22Rv1 (cell line): Measurements from ENCODE around the gene ZNF582.

ENCODE experiments used
- ZFX ChIP-seq: fragments of 450-650 bp; IDR thresholded peaks from 2 replicates; pipeline ENCODE4 v1.6.1; 2017; ENCODE audit warnings: antibody characterized with exemption, borderline replicate concordance
- TF ChIP-seq, protein P1 (sequence below): fragments of 450-650 bp; IDR thresholded peaks from 2 replicates; pipeline ENCODE4 v1.5.1; 2017; ENCODE audit warnings: mild to moderate bottlenecking

DNA sequence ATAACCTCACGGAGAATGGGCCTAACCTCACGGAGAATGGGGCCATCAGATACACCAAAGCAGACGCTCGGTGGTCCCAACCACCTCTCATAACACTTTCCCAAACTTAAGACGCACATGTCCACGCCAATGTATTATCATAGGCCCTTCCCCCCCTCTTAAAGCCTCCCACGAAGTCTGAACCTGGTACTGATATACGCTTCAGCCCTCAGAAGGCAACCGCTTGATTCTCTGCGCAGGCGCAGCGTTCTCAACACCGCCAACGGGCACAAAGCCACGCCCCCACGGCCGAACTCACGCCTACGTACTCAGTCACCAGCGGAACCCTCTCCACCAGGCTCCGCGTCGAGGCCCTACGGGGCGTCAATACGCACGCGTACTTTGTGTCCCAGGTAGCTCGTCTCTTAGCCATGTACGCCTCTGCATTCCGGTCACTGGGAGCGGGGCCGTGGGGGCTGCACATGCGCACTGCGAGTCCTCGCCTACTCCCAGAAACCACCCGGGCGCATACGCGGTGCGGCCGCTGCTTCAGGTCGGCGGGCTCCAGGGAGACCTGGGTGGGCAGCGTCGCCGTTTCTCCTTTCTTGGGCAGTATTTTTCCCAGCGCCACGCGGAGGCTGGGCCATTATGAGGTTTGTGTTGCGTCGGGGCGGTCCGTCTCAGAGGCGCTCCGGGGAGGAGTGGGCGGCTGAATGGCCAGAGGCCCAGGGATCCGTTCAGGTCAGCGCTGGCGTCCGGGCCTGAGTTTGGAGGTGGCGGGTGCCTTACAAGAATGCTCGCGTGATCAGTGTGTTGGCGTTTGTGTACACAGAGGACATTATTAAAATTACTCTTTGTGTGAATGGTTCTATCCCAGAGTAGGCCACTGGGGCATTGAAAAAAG lies 25.3 kb downstream of the ZNF582 start:
- TF ChIP-seq, protein P1, sequence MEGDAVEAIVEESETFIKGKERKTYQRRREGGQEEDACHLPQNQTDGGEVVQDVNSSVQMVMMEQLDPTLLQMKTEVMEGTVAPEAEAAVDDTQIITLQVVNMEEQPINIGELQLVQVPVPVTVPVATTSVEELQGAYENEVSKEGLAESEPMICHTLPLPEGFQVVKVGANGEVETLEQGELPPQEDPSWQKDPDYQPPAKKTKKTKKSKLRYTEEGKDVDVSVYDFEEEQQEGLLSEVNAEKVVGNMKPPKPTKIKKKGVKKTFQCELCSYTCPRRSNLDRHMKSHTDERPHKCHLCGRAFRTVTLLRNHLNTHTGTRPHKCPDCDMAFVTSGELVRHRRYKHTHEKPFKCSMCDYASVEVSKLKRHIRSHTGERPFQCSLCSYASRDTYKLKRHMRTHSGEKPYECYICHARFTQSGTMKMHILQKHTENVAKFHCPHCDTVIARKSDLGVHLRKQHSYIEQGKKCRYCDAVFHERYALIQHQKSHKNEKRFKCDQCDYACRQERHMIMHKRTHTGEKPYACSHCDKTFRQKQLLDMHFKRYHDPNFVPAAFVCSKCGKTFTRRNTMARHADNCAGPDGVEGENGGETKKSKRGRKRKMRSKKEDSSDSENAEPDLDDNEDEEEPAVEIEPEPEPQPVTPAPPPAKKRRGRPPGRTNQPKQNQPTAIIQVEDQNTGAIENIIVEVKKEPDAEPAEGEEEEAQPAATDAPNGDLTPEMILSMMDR: no peak
- no peak for TF ChIP-seq ZFX
